Measurements from ENCODE around the gene ACTN4.

DNA sequence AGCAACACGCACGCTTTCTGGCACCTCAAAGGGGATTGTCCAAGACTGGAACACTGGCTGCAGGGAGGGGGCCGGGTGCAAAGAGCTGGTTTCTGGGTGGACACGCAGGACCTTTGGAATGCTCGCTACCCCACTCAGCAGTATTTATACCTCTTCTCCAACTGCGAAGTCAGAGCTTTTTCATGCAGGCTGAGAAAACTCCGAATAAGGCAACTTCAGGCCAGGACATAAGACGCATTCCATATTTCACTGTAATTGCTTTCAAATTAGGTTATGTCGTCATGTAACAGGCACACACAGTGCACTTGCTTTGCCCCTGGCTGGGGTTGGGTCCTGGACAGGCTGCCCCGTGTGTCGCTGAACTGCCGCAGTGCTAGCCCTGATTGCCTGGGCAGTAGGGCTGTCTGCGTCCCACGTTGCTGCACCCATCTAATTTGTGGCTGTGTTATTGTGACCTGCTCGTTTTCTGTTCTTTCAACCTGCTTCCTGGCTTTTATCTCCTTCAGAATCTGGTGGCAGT lies 44.5 kb downstream of the ACTN4 start:
- TF ChIP-seq, protein P1, sequence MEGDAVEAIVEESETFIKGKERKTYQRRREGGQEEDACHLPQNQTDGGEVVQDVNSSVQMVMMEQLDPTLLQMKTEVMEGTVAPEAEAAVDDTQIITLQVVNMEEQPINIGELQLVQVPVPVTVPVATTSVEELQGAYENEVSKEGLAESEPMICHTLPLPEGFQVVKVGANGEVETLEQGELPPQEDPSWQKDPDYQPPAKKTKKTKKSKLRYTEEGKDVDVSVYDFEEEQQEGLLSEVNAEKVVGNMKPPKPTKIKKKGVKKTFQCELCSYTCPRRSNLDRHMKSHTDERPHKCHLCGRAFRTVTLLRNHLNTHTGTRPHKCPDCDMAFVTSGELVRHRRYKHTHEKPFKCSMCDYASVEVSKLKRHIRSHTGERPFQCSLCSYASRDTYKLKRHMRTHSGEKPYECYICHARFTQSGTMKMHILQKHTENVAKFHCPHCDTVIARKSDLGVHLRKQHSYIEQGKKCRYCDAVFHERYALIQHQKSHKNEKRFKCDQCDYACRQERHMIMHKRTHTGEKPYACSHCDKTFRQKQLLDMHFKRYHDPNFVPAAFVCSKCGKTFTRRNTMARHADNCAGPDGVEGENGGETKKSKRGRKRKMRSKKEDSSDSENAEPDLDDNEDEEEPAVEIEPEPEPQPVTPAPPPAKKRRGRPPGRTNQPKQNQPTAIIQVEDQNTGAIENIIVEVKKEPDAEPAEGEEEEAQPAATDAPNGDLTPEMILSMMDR (IDR thresholded peaks at IDR 0.05): no peak
- peak; percentile 61 to 80 for TF ChIP-seq POLR2A (IDR thresholded peaks at IDR 0.05)
